Stromal cell of bone marrow (primary cell): Measurements from ENCODE around the gene MEIG1.
"Not testable (repeated sequence)": the region's sequence is repeated elsewhere in the genome, so short reads cannot be mapped to it uniquely, and the experiment has no call there.

Experiments
- DNase-seq: peaks from one replicate; pipeline ENCODE4 v3.0.0-alpha.2; 2012; ENCODE audit warnings: low read depth

Gene MEIG1

DNA sequence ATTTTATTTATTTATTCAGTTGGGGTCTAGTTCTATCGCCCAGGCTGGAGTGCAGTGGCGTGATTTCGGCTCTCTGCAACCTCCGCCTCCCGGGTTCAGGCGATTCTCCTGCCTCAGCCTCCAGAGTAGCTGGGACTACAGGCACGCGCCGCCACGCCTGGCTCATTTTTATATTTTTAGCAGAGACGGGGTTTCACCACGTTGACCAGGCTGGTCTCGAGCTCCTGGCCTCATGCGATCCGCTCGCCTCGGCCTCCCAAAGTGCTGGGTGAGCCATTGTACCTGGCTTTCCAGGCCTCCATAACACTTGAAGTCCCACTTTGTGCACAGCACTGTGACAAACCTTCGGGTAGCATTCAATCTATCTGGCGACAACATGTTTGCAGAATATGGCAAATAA, 4.3 kb upstream of the MEIG1 start:
- no peak for DNase-seq

GRCh38 chr10:14958872-14959220, 342 bp upstream of the MEIG1 start:
- DNase-seq: no peak

DNA sequence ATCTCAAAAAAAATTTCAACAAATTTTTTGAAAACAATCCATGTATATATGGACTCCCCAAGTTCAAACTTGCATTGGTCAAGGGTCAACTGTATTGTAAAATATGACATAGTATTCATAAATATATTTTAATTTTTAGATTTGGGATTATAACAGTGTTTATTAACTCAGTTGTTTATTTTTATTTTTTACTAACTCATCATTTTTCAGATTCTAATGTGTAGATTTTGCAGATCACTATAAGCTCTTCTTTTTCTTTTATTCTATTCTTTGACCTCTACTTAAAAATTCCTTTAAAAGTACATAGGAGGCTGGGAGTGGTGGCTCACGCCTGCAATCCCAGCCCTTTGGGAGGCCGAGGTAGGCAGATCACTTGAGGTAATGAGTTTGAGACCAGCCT, 8.7 kb downstream of the MEIG1 start:
- no peak for DNase-seq

DNA sequence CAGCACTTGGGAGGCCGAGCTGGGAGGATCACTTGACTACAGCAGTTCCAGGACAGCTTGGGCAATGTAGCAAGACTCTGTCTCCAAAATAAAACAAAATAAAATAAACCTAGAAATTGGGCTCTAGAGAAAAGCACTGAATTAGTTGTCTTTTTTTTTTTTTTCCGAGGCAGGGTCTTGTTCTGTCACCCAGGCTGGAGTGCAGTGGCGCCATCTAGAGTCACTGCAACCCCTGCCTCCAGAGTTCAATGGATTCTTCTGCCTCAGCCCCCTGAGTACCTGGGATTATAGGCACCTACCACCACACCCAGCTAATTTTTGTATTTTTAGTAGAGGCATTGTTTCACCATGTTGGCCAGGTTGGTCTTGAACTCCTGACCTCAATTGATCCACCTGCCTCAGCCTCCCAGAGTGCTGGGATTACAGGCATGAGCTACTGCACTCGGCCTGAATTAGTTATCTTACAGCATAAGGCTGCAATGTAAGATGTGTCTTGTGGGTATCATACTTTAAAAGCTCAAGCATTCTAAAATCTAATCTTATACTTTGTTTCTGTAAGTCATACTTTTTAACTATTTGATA, 12.8 kb downstream of the MEIG1 start:
- no peak for DNase-seq

DNA sequence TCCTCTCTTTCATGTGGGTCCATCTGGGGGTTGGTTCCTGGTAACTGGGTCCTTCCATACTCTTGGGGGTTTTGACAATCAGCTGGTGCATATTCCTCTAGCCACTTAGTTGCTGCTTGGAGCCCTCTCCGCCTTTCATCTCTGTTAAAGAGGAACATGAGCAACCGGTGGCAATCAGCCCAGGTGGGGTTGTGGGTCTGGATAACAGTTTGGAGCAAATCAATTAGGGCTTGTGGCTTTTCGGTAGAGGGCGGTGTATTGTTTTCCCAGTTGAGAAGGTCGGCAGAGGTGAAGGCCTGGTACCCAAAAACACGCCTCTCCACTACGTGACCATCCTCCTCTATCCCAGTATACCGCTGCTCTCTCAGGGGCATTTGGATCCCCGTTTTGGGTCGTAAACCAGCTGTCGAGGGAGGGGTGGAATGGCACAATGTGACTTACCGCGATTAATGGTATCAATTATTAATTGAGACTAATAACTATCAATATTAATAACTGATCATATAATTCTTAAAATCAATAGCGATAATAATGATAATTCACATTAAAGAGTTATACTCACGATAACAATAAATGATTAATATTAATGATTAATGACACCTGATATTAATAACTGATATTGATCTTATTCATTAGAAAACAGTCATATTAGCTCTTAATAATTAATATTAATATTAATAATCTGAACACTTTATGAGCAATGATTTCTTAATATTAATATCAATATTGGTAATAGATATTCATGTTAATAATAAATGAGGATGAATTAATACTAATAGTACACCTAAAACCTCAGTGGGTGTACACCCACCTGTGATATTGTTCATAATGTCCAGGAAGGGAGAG, 15.2 kb downstream of the MEIG1 start:
- DNase-seq: not testable (repeated sequence)

DNA sequence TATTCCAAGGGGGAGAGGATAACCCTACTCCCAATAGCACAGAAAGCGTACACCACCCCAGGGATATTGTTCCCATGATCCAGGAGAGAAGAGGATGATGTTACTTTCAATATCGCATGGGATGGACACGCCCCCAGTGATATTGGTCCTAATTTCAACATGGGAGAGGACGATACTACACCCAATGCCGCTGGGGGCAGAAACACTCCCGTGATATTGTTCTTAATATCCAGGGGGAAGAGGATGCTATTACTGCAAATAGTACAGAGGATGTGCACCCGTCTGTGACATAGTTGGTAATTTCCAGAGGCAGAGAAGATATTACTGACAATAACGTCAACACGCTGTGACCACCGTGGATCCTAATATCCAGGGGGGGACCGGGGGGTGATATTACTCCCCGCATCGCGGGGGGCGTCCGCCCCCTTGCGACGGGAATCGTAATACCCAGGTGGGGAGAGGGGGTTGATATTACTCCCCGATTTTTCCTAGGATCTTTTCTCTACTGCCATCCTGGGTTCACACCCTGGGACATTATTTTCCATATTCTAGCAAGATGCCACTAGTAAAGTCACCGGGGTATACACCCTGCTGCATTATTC, 16.6 kb downstream of the MEIG1 start:
- no peak for DNase-seq

- DNase-seq: no peak
Measured at GRCh38 chr10:14982744-14983143, 23.6 kb downstream of the MEIG1 start.

GRCh38 chr10:14989552-14989951, 30.4 kb downstream of the MEIG1 start:
- DNase-seq: not testable (repeated sequence)

- DNase-seq: not testable (repeated sequence)
Measured at GRCh38 chr10:14991035-14991749, 32.0 kb downstream of the MEIG1 start.

DNA sequence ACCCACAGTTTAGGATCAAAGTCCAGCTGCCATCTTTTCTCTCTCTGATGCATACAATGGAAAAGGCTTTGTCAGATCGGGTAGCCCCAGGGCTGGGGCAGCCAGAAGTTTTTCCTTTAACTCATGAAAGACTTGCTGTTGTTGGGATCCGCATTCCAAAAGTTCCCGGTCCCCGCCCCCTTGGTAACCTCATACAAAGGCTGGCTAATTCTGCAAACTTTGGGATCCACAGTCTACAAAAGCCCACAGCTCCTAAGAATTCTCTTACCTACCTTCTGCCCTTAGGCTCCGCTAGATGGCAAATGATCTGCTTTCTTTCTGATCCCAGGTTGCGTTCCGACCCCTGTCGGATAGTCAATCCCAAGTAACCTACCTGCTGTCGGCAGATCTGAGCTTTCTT, 33.1 kb downstream of the MEIG1 start:
- not testable (repeated sequence) for DNase-seq

DNA sequence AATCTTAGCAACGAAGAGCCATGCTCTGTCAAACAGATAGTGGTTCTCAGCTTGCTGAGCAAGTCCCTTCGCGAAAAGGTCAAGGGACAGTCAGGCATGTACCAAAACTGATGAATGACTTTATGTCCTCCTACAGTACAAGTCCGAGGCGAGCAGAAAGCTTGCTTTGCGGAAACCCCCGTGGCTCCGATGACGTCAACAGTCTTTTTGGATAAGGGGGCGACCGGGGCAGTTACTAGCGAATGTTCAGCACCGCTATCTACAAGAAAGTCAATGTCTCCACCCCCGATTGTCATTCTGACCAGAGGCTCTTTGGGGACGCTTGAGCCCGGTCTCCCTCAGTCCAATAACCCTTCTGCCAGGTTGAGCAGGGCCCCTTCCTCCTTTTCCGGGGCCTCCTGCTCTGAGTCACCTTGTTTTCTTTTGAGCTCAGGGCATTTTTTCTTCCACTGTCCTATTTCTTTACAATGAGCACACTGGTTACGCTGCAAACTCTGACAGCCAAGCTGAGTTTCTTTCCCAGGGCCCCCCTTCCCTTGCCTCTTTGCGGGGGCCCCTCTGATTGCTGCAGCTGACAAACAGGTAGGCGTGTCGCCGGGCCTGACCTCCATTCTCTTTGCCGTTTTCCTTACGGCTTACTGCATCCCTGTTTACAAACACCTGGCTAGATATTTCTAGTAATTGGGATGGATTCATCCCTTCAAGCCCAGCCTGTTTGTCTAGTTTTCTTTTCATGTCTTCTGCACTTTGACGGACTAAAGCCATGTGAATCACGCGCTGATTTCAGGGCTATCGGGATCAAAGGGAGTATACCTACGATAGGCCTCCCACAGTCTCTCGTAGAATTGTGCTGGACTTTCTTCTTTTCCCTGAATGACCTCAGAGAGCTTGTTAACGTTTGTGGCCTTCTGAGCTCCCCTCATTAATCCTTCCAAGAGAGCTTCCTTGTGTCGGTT, 34.6 kb downstream of the MEIG1 start:
- not testable (repeated sequence) for DNase-seq

DNA sequence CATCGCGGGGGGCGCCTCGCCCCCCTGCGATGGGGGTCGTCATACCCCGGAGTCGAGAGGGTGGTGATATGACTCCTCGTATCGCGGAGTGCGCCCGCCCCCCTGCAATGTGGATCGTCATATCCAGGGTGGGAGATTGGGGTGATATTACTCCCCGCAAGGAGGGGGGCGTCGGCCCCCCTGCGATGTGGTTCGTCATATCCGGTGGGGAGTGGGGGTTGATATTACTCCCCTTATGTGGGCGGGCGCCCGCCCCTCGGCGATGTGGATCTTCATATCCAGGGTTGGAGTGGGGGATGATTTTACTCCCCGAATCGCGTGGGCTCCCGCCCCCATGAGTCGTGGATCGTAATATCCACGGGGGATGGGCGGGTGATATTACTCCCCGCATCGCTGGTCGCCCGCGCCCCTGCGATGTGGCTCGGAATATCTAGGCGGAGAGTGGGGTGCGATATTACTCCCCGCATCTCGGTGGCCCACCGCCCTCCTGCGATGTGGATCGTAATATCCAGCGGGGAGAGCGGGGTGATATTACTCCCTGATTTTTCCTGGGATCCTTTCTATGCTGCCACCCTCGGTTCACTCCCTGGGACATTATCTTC, 36.9 kb downstream of the MEIG1 start:
- DNase-seq: no peak

DNA sequence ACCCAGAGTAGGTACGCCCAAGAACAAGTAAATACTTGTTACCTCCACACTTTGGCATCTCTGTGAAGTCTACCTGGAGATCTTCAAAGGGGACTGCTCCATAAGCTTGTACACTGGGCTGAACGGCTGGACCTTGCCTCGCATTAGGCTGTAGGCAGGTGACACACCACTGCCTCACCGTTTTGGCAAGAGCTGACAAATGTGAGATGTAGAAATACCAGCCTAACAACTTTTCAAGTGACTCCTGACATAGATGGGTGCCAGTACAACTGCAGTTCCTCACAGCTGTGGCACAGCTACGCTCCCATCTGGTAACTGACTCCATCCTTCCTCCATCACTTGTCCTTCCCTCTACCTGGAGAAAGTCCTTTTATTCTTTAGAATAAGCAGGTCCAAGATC, 54.3 kb downstream of the MEIG1 start:
- DNase-seq: not testable (repeated sequence)

- no peak for DNase-seq
Measured at GRCh38 chr10:15015451-15015850, 56.3 kb downstream of the MEIG1 start.

GRCh38 chr10:15020966-15021365, 61.8 kb downstream of the MEIG1 start:
- not testable (repeated sequence) for DNase-seq
